ENCODE data around the gene DPEP3.
"Not testable (repeated sequence)": the region's sequence is repeated elsewhere in the genome, so short reads cannot be mapped to it uniquely, and the experiment has no call there.

The DPEP3 gene

GRCh38 chr16:67993207-67994039 lies 13.1 kb upstream of the DPEP3 start:
- peak; percentile 70 for DNase-seq

DNA sequence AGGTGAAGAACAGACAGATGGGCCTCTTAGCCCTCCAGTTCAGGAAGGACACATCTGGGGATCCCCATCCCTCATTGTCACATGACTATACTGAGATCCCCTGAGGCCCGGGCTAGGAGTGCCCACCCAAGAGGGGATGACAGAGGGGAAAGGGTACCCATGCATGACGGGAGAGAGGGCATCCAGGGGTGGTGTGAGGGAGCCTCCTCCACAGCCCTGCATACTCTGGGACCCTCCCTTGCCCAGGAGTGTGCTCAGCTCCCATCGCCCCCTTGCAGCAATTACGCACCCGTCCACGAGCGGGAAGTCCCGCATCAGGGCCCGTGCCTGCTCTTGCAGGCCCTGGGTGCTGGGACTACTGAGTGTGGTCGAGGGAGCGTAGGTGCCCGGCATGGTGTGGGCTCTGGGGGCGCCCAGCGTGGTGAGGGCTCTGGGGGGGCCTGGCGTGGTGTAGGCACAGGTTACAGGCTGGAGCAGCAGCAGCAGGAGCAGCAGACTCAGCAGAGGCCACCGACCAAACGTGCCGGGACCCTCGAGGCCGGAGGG lies 12.4 kb upstream of the DPEP3 start:
- no peak for DNase-seq

GRCh38 chr16:67990018-67990386 lies 9.7 kb upstream of the DPEP3 start:
- no peak for DNase-seq

- no peak for DNase-seq
Observed at GRCh38 chr16:67989322-67990017, 9.2 kb upstream of the DPEP3 start.

GRCh38 chr16:67988675-67989074 lies 8.4 kb upstream of the DPEP3 start:
- no peak for DNase-seq

DNA sequence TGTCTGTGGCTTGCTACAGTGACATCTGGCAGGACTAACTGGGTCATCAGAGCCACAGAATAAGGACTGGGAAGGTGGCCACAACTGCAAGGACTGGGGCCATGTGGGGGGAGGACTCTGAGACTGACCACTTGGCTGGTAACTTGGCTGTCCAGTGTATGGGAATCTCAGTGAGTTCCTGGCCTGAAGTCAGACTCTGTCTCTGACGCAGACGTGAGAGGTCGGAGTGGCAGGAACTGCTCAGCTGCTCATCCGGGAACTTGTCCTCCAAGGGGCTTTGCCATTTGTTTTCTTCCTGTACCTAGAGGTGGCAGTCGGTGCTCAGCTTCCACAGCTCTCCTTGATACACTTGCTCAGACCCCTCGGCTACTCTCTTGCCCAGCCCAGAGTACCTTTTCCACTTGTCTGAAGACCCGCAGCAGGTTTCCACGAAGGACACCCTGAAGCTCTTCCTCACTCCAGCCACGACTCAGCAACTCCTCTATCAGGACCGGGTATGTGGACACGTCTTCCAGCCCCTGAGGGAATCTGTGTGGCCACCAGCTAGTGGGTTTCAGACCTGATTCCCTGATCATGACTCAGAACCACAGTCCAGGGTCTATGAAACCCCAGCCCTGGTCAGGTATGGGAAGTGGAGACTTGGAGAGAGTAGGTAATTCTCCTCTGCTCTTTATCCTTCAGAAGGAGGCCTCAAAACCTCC lies 7.3 kb upstream of the DPEP3 start:
- peak; percentile 66 for DNase-seq

DNA sequence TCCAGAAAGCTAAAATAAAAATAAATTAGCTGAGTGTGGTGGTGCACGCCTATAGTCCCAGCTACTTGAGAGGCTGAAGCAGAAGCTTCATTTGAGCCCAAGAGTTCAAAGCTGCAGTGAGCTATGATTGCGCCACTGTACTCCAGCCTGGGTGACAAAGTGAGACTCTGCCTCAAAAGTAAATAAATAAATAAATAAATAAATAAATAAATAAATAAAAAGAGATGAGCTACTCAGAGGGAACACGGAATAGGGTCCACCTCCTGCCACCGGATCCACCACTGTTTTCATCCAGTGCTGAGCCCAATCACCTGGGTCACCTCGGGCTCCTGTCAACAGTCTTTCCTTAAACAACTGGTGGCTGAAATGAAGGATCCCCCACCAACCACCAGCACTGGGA lies 6.7 kb upstream of the DPEP3 start:
- no peak for DNase-seq

DNA sequence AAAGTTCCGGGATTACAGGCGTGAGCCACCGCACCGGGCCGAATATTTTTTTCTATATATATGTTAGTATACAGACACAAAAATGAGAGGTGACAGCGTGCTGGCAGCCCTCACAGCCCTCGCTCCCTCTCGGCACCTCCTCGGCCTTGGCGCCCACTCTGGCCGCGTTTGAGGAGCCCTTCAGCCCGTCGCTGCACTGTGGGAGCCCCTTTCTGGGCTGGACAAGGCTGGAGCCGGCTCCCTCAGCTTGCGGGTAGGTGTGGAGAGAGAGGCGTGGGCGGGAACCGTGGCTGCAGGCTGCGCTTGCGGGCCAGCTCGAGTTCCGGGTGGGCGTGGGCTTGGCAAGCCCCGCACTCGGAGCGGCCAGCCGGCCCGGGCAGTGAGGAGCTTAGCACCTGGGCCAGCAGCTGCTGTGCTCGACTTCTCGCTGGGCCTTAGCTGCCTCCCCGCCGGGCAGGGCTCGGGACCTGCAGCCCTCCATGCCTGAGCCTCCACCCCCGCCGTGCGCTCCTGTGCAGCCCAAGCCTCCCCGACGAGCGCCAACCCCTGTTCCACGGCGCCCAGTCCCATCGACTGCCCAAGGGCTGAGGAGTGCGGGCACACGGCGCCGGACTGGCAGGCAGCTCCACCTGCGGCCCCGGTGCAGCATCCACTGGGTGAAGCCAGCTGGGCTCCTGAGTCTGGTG lies 1.9 kb upstream of the DPEP3 start:
- DNase-seq, result no peak

GRCh38 chr16:67977469-67978227 lies 2.7 kb downstream of the DPEP3 start:
- no peak for DNase-seq

GRCh38 chr16:67977005-67977404 lies 3.3 kb downstream of the DPEP3 start:
- no peak for DNase-seq

GRCh38 chr16:67976205-67976604 lies 4.1 kb downstream of the DPEP3 start:
- DNase-seq, result no peak

DNA sequence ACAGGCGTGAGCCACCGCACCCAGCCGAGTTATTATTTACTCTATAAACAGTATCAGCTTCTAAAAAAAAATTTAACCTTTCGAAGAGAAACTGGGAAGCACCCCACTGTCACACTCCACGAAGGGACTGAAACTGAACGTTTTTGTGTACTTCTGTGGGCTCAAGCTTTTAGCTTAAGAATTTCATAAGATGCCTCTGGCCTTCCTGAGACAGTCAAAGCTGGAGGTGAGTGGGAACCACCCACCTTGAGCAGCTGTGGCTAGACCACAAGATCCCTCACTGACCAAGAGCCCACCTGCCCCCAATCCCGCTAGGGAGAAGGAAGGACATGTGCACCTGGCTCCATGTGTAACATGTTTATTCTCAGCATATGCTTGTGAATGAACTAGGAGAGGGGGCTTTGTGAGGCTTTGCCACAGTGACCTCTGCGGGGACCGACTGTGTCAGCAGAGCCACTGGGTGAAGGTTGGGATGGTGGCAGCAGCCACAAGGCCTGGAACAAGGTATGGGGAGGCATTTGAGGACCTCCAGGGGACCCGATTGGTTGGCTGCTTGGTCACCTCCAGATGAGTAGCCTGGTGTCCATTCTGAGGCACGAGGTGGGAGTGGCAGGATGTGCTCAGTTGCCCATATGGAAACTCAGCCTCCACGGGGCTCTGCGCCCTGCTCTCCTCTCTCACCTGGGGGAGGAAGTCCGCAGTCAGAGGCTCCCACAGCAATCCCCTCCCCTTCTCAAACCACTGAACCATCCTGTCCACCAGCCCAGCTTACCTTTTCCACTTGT lies 4.8 kb downstream of the DPEP3 start:
- no peak for DNase-seq

DNA sequence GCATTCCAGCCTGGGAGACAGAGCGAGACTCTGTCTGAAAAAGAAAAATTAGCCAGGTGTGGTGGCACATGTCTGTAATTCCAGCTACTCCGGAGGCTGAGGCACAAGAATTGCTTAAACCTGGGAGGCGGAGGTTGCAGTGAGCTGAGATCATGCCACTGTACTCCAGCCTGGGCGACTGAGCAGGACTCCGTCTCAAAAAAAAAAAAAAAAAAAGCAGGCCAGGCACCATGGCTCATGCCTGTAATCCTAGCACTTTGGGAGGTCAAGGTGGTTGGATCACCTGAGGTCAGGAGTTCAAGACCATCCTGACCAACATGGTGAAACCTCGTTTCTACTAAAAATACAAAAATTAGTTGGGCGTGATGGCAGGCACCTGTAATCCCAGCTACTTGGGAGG lies 8.0 kb downstream of the DPEP3 start:
- DNase-seq, result not testable (repeated sequence)

DNA sequence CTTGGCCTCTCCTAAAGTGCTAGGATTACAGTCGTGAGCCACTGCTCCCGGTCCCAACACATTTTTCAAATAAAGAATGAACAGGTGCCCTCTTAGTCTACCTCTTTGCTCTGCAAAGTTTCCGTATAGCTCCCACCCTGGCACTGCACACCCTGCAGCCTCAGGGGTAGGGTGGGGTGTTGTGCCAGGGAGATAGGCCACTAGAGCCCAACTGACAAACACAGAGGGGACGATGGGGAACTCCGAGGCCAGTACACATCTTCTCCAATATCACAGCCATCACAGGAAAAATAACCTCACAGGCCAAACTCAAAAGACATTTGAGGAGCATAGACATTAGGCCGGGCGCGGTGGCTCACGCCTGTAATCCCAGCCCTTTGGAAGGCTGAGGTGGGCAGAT lies 9.2 kb downstream of the DPEP3 start:
- no peak for DNase-seq

- DNase-seq, result no peak
Observed at GRCh38 chr16:67969254-67970039, 10.9 kb downstream of the DPEP3 start.

- DNase-seq, result peak; percentile 89
Observed at GRCh38 chr16:67968400-67969253, 11.7 kb downstream of the DPEP3 start, which contains the start of gene SLC12A4. SLC12A4 (minus strand) TSS chr16:67968637; CDS start chr16:67968553, 84 bp downstream.

GRCh38 chr16:67967958-67968399 lies 12.3 kb downstream of the DPEP3 start:
- peak; percentile 30 for DNase-seq

- peak; percentile 45 for DNase-seq
Observed at GRCh38 chr16:67967183-67967957, 12.9 kb downstream of the DPEP3 start.

Data from EL (cell line).